H7 (cell line): Measurements from ENCODE around the gene TKFC. TPM values are rescaled to one million over a fixed set of nuclear protein-coding genes. Genes with fewer than 3 reads are reported as not detected.

Source experiments
- DNase-seq: peaks from one replicate; pipeline ENCODE4 v3.0.0; 2012
- H3K27me3 ChIP-seq: 2 replicates; pipeline ENCODE4 v1.6.0; 2011; ENCODE audit warnings: mild to moderate bottlenecking, low read length; ENCODE audit not compliant: control insufficient read depth, insufficient read depth
- H3K36me3 ChIP-seq: replicated peaks from 2 replicates; pipeline ENCODE4 v1.5.1; 2011; ENCODE audit warnings: low read length; ENCODE audit not compliant: control insufficient read depth, insufficient read depth
- H3K4me3 ChIP-seq: 2 replicates; pipeline ENCODE4 v1.5.1; 2011; ENCODE audit warnings: low read depth, mild to moderate bottlenecking, control low read depth, low read length, moderate library complexity; ENCODE audit not compliant: insufficient read depth
- total RNA-seq: library from RNA; depleted of rRNA; stranded (reverse); fragments of >200 nt; shearing (Covaris generic); gene quantifications from 2 replicates; pipeline ENCODE4 v1.2.3, GENCODE V29; 2014; rRNA removed

Gene TKFC
- 84.5 and 102 TPM in 2 replicates for total RNA-seq

GRCh38 chr11:61332797-61333549, at the start of gene TKFC, which contains the start of gene DDB1:
TKFC (plus strand) TSS chr11:61333228; CDS start chr11:61334729, 1,501 bp downstream.
DDB1 (minus strand) TSS chr11:61333105; CDS start chr11:61332968, 137 bp downstream.
- DNase-seq: peak; percentile 99
- H3K4me3 ChIP-seq: peak within 1 kb of the TSS; percentile 97
- no peaks in the 10 kb centered on the region for H3K27me3 ChIP-seq
- peaks cover 12% of the 10 kb centered on the region for H3K36me3 ChIP-seq

GRCh38 chr11:61283613-61284012, 49.4 kb upstream of the TKFC start:
- no peak for DNase-seq
- peaks cover 5% of the 10 kb centered on the region; the same call in 1 of the 2 replicates for H3K27me3 ChIP-seq
- H3K4me3 ChIP-seq: no peak overlapping the region
- peaks cover 4% of the 10 kb centered on the region for H3K36me3 ChIP-seq

- Histone ChIP-seq H3K4me3 (no peak overlapping the region), H3K36me3 (peaks cover 4% of the 10 kb centered on the region), H3K27me3 (peaks cover 2% of the 10 kb centered on the region; the same call in 1 of the 2 replicates)
- DNase-seq: no peak
These were observed 45.6 kb upstream of the TKFC start for GRCh38 chr11:61287338-61287977.

GRCh38 chr11:61290905-61291690, 41.9 kb upstream of the TKFC start:
- H3K27me3 ChIP-seq: peaks cover 23% of the 10 kb centered on the region
- H3K36me3 ChIP-seq: peaks cover 2% of the 10 kb centered on the region
- H3K4me3 ChIP-seq: no peak overlapping the region
- DNase-seq: peak; percentile 77

GRCh38 chr11:61292356-61292755, 40.7 kb upstream of the TKFC start:
- no peaks in the 10 kb centered on the region; the same call in 1 of the 2 replicates for H3K36me3 ChIP-seq
- no peak overlapping the region for H3K4me3 ChIP-seq
- peaks cover 23% of the 10 kb centered on the region for H3K27me3 ChIP-seq
- no peak for DNase-seq

- Histone ChIP-seq H3K36me3 (peaks cover 1% of the 10 kb centered on the region; the same call in 1 of the 2 replicates), H3K27me3 (peaks cover 23% of the 10 kb centered on the region), H3K4me3 (peak overlapping the region; percentile 69)
- DNase-seq: peak; percentile 83
These were observed 38.9 kb upstream of the TKFC start for GRCh38 chr11:61293867-61294716.

- Histone ChIP-seq H3K27me3 (peaks cover 23% of the 10 kb centered on the region), H3K36me3 (peaks cover 7% of the 10 kb centered on the region), H3K4me3 (peak within 1 kb of the TSS; percentile 69)
- peak; percentile 95 for DNase-seq
These were observed 38.1 kb upstream of the TKFC start, which contains the start of gene VWCE for GRCh38 chr11:61294717-61295595. VWCE (minus strand) TSS chr11:61295316; CDS start chr11:61295037, 279 bp downstream.

GRCh38 chr11:61295596-61295926, 37.5 kb upstream of the TKFC start:
- H3K4me3 ChIP-seq: peak overlapping the region; percentile 69

GRCh38 chr11:61297341-61297740, 35.7 kb upstream of the TKFC start:
- Histone ChIP-seq H3K4me3 (no peak overlapping the region), H3K27me3 (peaks cover 23% of the 10 kb centered on the region), H3K36me3 (peaks cover 22% of the 10 kb centered on the region)
- no peak for DNase-seq

More at GRCh38 chr11:61295596-61295926, 37.5 kb upstream of the TKFC start:
- Histone ChIP-seq H3K36me3 (peaks cover 13% of the 10 kb centered on the region), H3K27me3 (peaks cover 23% of the 10 kb centered on the region)
- DNase-seq: no peak

GRCh38 chr11:61297746-61298145, 35.3 kb upstream of the TKFC start:
- no peak for DNase-seq
- H3K36me3 ChIP-seq: peaks cover 26% of the 10 kb centered on the region
- no peak overlapping the region for H3K4me3 ChIP-seq
- H3K27me3 ChIP-seq: peaks cover 23% of the 10 kb centered on the region

- peaks cover 18% of the 10 kb centered on the region for H3K27me3 ChIP-seq
- no peak overlapping the region for H3K4me3 ChIP-seq
- no peak for DNase-seq
- peaks cover 31% of the 10 kb centered on the region for H3K36me3 ChIP-seq
These were observed 34.3 kb upstream of the TKFC start for GRCh38 chr11:61298663-61299244.

- Histone ChIP-seq H3K27me3 (no peaks in the 10 kb centered on the region), H3K4me3 (no peak overlapping the region), H3K36me3 (peaks cover 48% of the 10 kb centered on the region)
- no peak for DNase-seq
These were observed 30.5 kb upstream of the TKFC start for GRCh38 chr11:61302550-61302949.

GRCh38 chr11:61303725-61304124, 29.3 kb upstream of the TKFC start:
- DNase-seq: no peak
- H3K4me3 ChIP-seq: no peak overlapping the region
- H3K36me3 ChIP-seq: peaks cover 57% of the 10 kb centered on the region
- no peaks in the 10 kb centered on the region for H3K27me3 ChIP-seq
